PC-9 (cell line): ENCODE results near the gene FGL2. TPM values are rescaled to one million over a fixed set of nuclear protein-coding genes. Genes with fewer than 3 reads are reported as not detected.

ENCODE experiments used
- Bru-seq: library from RNA; stranded (reverse); fragments of 400-500 nt; gene quantifications from one replicate; lab custom pipeline; 2021; lab: Mats Ljungman, UMichigan
- BruChase-seq, 2 experiments: library from RNA; stranded (reverse); fragments of 400-500 nt; gene quantifications; one replicate each; lab custom pipeline; 2021; lab: Mats Ljungman, UMichigan
- BruUV-seq: library from RNA; stranded (reverse); fragments of 400-500 nt; replicated peaks from 2 replicates; lab custom pipeline; 2021; lab: Mats Ljungman, UMichigan
- CTCF ChIA-PET: fragments of 300-600 bp; sonication (Branson Sonifier 250); formaldehyde crosslinking; loops from one replicate; lab custom pipeline; 2022; ENCODE audit warnings: antibody characterized with exemption; lab: Charles Lee
- POLR2A ChIA-PET: fragments of 300-600 bp; sonication (Branson Sonifier 250); formaldehyde crosslinking; loops from one replicate; lab custom pipeline; 2022; ENCODE audit warnings: antibody characterized with exemption; ENCODE audit not compliant: unreplicated experiment; lab: Charles Lee
- DNase-seq, 2 experiments: peaks; one replicate each; pipeline versions ENCODE4 v3.0.0 to v3.0.0-alpha.2; 2015 to 2022; ENCODE audit warnings: mixed read lengths in 1 of 2
- H2AFZ ChIP-seq: fragments of 200-600 bp; sonication (generic); 2 replicates; pipeline ENCODE4 v1.8.1; 2017; ENCODE audit warnings: antibody characterized with exemption
- H3F3A ChIP-seq: fragments of 200-600 bp; sonication (generic); 2 replicates; pipeline ENCODE4 v1.8.1; 2017; ENCODE audit warnings: antibody characterized with exemption, mild to moderate bottlenecking, low read depth; ENCODE audit not compliant: insufficient read depth
- H3K27ac ChIP-seq: fragments of 200-600 bp; sonication (generic); 2 replicates; pipeline ENCODE4 v1.6.1; 2016; ENCODE audit warnings: mixed run types
- H3K27me3 ChIP-seq: fragments of 200-600 bp; sonication (generic); 2 replicates; pipeline ENCODE4 v1.6.1; 2016; ENCODE audit warnings: low read depth, mixed run types; ENCODE audit not compliant: insufficient read depth
- H3K36me3 ChIP-seq: fragments of 200-600 bp; sonication (generic); 2 replicates; pipeline ENCODE4 v1.6.1; 2016; ENCODE audit warnings: low read depth, mixed run types
- H3K4me1 ChIP-seq: fragments of 200-600 bp; sonication (generic); replicated peaks from 2 replicates; pipeline ENCODE4 v1.6.1; 2016; ENCODE audit warnings: mixed run types; ENCODE audit not compliant: insufficient read depth
- H3K4me2 ChIP-seq: fragments of 200-600 bp; sonication (generic); 2 replicates; pipeline ENCODE4 v1.6.1; 2017; ENCODE audit warnings: mixed run types
- H3K4me3 ChIP-seq: fragments of 200-600 bp; sonication (generic); 2 replicates; pipeline ENCODE4 v1.6.1; 2016; ENCODE audit warnings: mixed run types
- H3K79me2 ChIP-seq: fragments of 200-600 bp; sonication (generic); 2 replicates; pipeline ENCODE4 v1.6.1; 2017; ENCODE audit warnings: low read depth, mixed run types
- H3K9me2 ChIP-seq: fragments of 200-600 bp; sonication (generic); 2 replicates; pipeline ENCODE4 v1.8.1; 2017; ENCODE audit warnings: mild to moderate bottlenecking; ENCODE audit not compliant: insufficient read depth
- H3K9me3 ChIP-seq: fragments of 200-600 bp; sonication (generic); 2 replicates; pipeline ENCODE4 v1.8.1; 2016; ENCODE audit warnings: low read depth; ENCODE audit not compliant: insufficient read depth
- H4K20me1 ChIP-seq: fragments of 200-600 bp; sonication (generic); 2 replicates; pipeline ENCODE4 v1.8.1; 2017; ENCODE audit not compliant: insufficient read depth
- CTCF ChIP-seq: fragments of 200-600 bp; sonication (generic); conservative IDR thresholded peaks from 2 replicates; pipeline ENCODE4 v1.6.1; 2017; ENCODE audit warnings: mixed run types, antibody characterized with exemption, mild to moderate bottlenecking, moderate library complexity
- EZH2 ChIP-seq: fragments of 200-600 bp; sonication (generic); IDR thresholded peaks from 2 replicates; pipeline ENCODE4 v1.8.0; 2017; ENCODE audit warnings: antibody characterized with exemption, low read depth
- intact Hi-C: fragments of 100-400 bp; cut with micrococcal nuclease; formaldehyde crosslinking; loops from one replicate; pipeline ENCODE4 v1.10.0; 2022; ENCODE audit not compliant: unreplicated experiment
- long read RNA-seq: library from polyadenylated mRNA; stranded (forward); transcript quantifications from one replicate; pipeline ENCODE4 v2.0.0, GENCODE V29; 2022
- total RNA-seq: library from RNA; stranded (reverse); gene quantifications from 2 replicates; pipeline ENCODE4 v1.2.3, GENCODE V29; 2021

Gene FGL2, protein sequence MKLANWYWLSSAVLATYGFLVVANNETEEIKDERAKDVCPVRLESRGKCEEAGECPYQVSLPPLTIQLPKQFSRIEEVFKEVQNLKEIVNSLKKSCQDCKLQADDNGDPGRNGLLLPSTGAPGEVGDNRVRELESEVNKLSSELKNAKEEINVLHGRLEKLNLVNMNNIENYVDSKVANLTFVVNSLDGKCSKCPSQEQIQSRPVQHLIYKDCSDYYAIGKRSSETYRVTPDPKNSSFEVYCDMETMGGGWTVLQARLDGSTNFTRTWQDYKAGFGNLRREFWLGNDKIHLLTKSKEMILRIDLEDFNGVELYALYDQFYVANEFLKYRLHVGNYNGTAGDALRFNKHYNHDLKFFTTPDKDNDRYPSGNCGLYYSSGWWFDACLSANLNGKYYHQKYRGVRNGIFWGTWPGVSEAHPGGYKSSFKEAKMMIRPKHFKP
- total RNA-seq = not detected in 2 replicates
- Bru-seq, nascent RNA = not detected
- BruChase-seq, experiment 1, labeled RNA remaining after a 2-hour chase = not detected
- not detected for BruChase-seq, experiment 2, labeled RNA remaining after a 6-hour chase
- long read RNA-seq = 0 reads

DNA sequence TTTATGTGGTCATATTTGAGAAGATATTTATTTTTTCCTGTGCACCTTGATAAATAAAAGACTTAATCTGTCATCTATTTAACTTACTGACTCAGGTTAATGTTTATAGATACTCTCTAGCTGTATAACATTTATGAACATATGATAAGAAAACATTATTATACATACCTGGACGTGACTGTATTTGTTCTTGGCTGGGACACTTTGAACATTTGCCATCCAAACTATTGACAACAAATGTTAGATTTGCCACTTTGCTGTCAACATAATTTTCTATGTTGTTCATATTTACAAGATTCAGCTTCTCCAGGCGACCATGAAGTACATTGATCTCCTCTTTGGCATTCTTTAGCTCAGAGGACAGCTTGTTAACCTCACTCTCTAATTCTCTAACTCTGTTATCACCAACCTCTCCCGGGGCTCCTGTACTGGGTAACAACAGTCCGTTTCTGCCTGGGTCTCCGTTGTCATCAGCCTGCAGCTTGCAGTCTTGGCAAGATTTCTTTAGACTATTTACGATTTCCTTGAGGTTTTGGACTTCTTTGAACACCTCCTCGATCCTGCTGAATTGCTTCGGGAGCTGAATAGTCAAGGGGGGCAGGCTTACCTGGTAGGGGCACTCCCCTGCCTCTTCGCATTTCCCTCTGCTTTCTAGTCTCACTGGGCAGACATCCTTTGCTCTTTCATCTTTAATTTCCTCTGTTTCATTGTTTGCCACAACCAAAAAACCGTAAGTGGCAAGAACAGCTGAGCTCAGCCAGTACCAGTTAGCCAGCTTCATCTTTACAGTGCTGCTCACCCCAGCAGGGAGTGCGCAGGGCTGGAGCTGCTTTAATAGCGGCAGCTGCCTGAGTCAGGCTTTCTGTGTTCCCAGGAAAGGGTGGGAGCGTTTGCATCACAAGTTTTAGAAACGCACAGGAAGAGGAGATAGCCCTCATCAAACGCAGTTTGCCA, at the start of gene FGL2:
TSS of gene FGL2 (minus strand) at position 807 of the 954 bp plus-strand sequence. CDS start at position 781, 26 bp downstream.
- no peak for TF ChIP-seq EZH2
- no peak for TF ChIP-seq CTCF
- Histone ChIP-seq H3K4me3 (no peak within 1 kb of the TSS), H3K4me2 (no peak within 1 kb of the TSS), H3K79me2 (no peaks in the 10 kb centered on the region), H2AFZ (no peak within 1 kb of the TSS), H3K27ac (no peak within 1 kb of the TSS), H3F3A (no peaks in the 10 kb centered on the region), H3K9me3 (no peaks in the 10 kb centered on the region), H3K4me1 (no peaks in the 10 kb centered on the region), H4K20me1 (no peaks in the 10 kb centered on the region), H3K9me2 (no peaks in the 10 kb centered on the region), H3K36me3 (no peaks in the 10 kb centered on the region), H3K27me3 (no peaks in the 10 kb centered on the region)
- intact Hi-C loops = no loop called here
- BruUV-seq = no TSS peak
- POLR2A ChIA-PET = interaction anchor here (0.8 kb wide), 1 partner anchor 245 kb away, joined by 4 read pairs; no protein-coding TSS in a partner anchor
- no peak for DNase-seq
- CTCF ChIA-PET = no interaction called here

- TF ChIP-seq EZH2 (no peak), CTCF (no peak)
- POLR2A ChIA-PET = interaction anchor here (0.7 kb wide), 1 partner anchor 407 kb away, joined by 3 read pairs; no protein-coding TSS in a partner anchor
- Histone ChIP-seq H3F3A (no peaks in the 10 kb centered on the region), H3K9me3 (no peaks in the 10 kb centered on the region), H3K4me3 (no peak overlapping the region), H3K4me1 (no peaks in the 10 kb centered on the region), H4K20me1 (no peaks in the 10 kb centered on the region), H3K9me2 (no peaks in the 10 kb centered on the region), H3K27me3 (no peaks in the 10 kb centered on the region), H3K4me2 (no peak overlapping the region), H3K36me3 (no peaks in the 10 kb centered on the region), H3K27ac (no peak overlapping the region), H3K79me2 (no peaks in the 10 kb centered on the region), H2AFZ (no peak overlapping the region)
- no TSS peak for BruUV-seq
- intact Hi-C loops = loop anchor here (10.0 kb wide), 1 partner anchor 123 kb away; the partner anchor contains the start of gene CCDC146
- DNase-seq = no peak
- CTCF ChIA-PET = no interaction called here
These were observed 48.5 kb upstream of the FGL2 start for GRCh38 chr7:77248154-77248553.
